ENCODE measurements around the gene DUSP5. TPM values are rescaled to one million over a fixed set of nuclear protein-coding genes. Genes with fewer than 3 reads are reported as not detected.

DUSP5 gene
- total RNA-seq, 1 experiment from 2014 or later, result 137 TPM

DNA sequence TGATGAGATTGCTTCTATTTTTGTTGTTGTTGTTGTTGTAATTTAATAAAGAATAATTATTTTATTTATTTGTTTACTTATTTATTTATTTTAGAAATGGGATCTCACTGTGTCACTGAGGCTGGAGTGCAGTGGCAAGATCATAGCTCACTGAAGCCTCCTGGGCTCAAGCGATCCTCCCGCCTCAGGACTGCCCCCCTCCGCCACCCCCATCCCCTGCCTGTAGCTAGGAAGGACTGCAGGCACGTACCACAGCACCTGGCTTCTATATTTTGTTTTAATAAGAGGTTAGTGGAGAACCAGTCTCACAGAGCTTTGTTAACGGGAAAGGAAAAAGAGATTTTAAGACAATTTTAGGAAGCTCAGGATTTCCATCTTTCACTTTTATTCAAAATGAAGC lies 50.3 kb downstream of the DUSP5 start:
- no peak overlapping the region for H3K9ac ChIP-seq (ENCODE audit: low read length)
- H3K79me2 ChIP-seq (ENCODE audit: insufficient read depth, low read length), result no peaks in the 10 kb centered on the region
- peaks cover 0 to 7% of the 10 kb centered on the region in 2 experiments; a peak in 2 of 4 replicates for H3K4me1 ChIP-seq (ENCODE audit: control insufficient read depth in 1 of 2, insufficient read depth in 2 of 2, low read length in 2 of 2)
- H3K27me3 ChIP-seq (ENCODE audit: insufficient read depth, low read length), result no peaks in the 10 kb centered on the region
- intact Hi-C loops (cut with micrococcal nuclease), result no loop called here
- DNase-seq (ENCODE audit: low read depth, low spot score) (no peak), ATAC-seq (no peak)
- H4K20me1 ChIP-seq (ENCODE audit: insufficient read depth), result no peaks in the 10 kb centered on the region
- H2AFZ ChIP-seq (ENCODE audit: low read depth, low read length, poor library complexity, severe bottlenecking), result no peak overlapping the region
- no peak overlapping the region for H3K27ac ChIP-seq (ENCODE audit: low read depth, low read length)
- ChIA-PET RAD21 (ENCODE audit: low non-redundant PET in 1 of 2, low total read pairs in 2 of 2, uncharacterized antibody in 2 of 2, unreplicated experiment in 2 of 2) (no interaction called here), CTCF (interaction anchor here (0.9 to 2.8 kb wide), 2 partner anchors 214 to 242 kb away, joined by 3 to 19 read pairs; partner anchors contain the start of gene SMNDC1), POLR2A (no interaction called here)
- no TSS peak for BruUV-seq (replicated peaks)
- H3K9me2 ChIP-seq (ENCODE audit: insufficient read depth), result no peaks in the 10 kb centered on the region
- TF ChIP-seq, protein P1, sequence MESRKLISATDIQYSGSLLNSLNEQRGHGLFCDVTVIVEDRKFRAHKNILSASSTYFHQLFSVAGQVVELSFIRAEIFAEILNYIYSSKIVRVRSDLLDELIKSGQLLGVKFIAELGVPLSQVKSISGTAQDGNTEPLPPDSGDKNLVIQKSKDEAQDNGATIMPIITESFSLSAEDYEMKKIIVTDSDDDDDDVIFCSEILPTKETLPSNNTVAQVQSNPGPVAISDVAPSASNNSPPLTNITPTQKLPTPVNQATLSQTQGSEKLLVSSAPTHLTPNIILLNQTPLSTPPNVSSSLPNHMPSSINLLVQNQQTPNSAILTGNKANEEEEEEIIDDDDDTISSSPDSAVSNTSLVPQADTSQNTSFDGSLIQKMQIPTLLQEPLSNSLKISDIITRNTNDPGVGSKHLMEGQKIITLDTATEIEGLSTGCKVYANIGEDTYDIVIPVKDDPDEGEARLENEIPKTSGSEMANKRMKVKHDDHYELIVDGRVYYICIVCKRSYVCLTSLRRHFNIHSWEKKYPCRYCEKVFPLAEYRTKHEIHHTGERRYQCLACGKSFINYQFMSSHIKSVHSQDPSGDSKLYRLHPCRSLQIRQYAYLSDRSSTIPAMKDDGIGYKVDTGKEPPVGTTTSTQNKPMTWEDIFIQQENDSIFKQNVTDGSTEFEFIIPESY (IDR thresholded peaks at IDR 0.05; ENCODE audit: extremely low read depth, insufficient replicate concordance, low read length), result no peak
- TF ChIP-seq JUND (IDR thresholded peaks at IDR 0.05) (no peak), SP1 (IDR thresholded peaks at IDR 0.05; ENCODE audit: low read depth) (no peak), SRF (IDR thresholded peaks at IDR 0.05; ENCODE audit: low read depth) (no peak), EGR1 (IDR thresholded peaks at IDR 0.05; ENCODE audit: low read depth) (no peak), FOSL1 (IDR thresholded peaks at IDR 0.05; ENCODE audit: low read depth) (no peak)
- TF ChIP-seq, protein P2, sequence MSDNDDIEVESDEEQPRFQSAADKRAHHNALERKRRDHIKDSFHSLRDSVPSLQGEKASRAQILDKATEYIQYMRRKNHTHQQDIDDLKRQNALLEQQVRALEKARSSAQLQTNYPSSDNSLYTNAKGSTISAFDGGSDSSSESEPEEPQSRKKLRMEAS (IDR thresholded peaks at IDR 0.05), result no peak
- TF ChIP-seq, protein P3, sequence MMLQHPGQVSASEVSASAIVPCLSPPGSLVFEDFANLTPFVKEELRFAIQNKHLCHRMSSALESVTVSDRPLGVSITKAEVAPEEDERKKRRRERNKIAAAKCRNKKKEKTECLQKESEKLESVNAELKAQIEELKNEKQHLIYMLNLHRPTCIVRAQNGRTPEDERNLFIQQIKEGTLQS (IDR thresholded peaks at IDR 0.05), result no peak
- H3K36me3 ChIP-seq (ENCODE audit: control insufficient read depth in 1 of 2, insufficient read depth in 2 of 2, low read length in 2 of 2), result no peaks in the 10 kb centered on the region
- no peak overlapping the region for H3K4me3 ChIP-seq (replicated peaks in 1 of 2; ENCODE audit: low read depth in 1 of 2, low read length in 2 of 2)
- H3K9me3 ChIP-seq (ENCODE audit: control insufficient read depth in 1 of 2, insufficient read depth in 1 of 2, low read depth in 1 of 2, low read length in 2 of 2), result no peaks in the 10 kb centered on the region
- H3K4me2 ChIP-seq (ENCODE audit: low read length), result no peak overlapping the region

DNA sequence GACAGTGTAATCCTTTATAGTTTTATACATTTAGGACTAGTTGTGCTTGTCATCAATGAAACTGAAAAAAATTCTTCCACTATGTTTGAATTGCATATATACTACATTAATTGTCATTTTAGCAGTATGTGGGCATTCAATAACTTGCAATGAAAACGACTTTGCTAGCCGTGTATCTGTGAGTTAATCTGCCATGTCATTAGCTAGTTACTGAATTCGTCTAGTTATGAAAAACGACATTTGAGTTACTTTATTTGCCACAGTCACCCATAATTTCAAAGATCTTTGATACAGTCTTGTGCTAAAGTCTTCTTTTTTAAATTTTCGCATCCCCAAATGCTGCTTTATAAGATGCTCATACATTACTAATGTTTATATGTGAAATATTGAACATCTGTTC lies 51.5 kb downstream of the DUSP5 start:
- intact Hi-C loops (cut with micrococcal nuclease), result no loop called here
- ChIA-PET POLR2A (no interaction called here), CTCF (interaction anchor here (0.7 to 1.6 kb wide), 3 partner anchors 195 to 244 kb away, joined by 3 to 4 read pairs (median 3); partner anchors contain the start of gene SMNDC1), RAD21 (ENCODE audit: low non-redundant PET in 1 of 2, low total read pairs in 2 of 2, uncharacterized antibody in 2 of 2, unreplicated experiment in 2 of 2) (no interaction called here)
- Histone ChIP-seq H3K4me3 (replicated peaks in 1 of 2; ENCODE audit: low read depth in 1 of 2, low read length in 2 of 2) (no peak overlapping the region), H3K9me3 (ENCODE audit: control insufficient read depth in 1 of 2, insufficient read depth in 1 of 2, low read depth in 1 of 2, low read length in 2 of 2) (no peaks in the 10 kb centered on the region), H3K9ac (ENCODE audit: low read length) (no peak overlapping the region), H4K20me1 (ENCODE audit: insufficient read depth) (no peaks in the 10 kb centered on the region), H3K36me3 (ENCODE audit: control insufficient read depth in 1 of 2, insufficient read depth in 2 of 2, low read length in 2 of 2) (no peaks in the 10 kb centered on the region), H3K9me2 (ENCODE audit: insufficient read depth) (no peaks in the 10 kb centered on the region), H3K79me2 (ENCODE audit: insufficient read depth, low read length) (no peaks in the 10 kb centered on the region), H2AFZ (ENCODE audit: low read depth, low read length, poor library complexity, severe bottlenecking) (no peak overlapping the region), H3K4me2 (ENCODE audit: low read length) (no peak overlapping the region), H3K4me1 (ENCODE audit: control insufficient read depth in 1 of 2, insufficient read depth in 2 of 2, low read length in 2 of 2) (peaks cover 0 to 7% of the 10 kb centered on the region in 2 experiments; a peak in 2 of 4 replicates), H3K27me3 (ENCODE audit: insufficient read depth, low read length) (no peaks in the 10 kb centered on the region), H3K27ac (ENCODE audit: low read depth, low read length) (no peak overlapping the region)
- BruUV-seq (replicated peaks), result no TSS peak
- ATAC-seq, result no peak
- DNase-seq (ENCODE audit: low read depth, low spot score), result no peak
- no peak for TF ChIP-seq EZH2phosphoT487 (IDR thresholded peaks at IDR 0.05; ENCODE audit: borderline replicate concordance)
- TF ChIP-seq SRF (IDR thresholded peaks at IDR 0.05; ENCODE audit: low read depth), result no peak
- TF ChIP-seq SP1 (IDR thresholded peaks at IDR 0.05; ENCODE audit: low read depth), result no peak
- TF ChIP-seq, protein P2 (IDR thresholded peaks at IDR 0.05), result no peak
- no peak for TF ChIP-seq ZNF274 (IDR thresholded peaks at IDR 0.05; ENCODE audit: low read depth, low read length)
- no peak for TF ChIP-seq POLR2AphosphoS5 (IDR thresholded peaks at IDR 0.05; ENCODE audit: low read depth, low read length)
- TF ChIP-seq, protein P4, sequence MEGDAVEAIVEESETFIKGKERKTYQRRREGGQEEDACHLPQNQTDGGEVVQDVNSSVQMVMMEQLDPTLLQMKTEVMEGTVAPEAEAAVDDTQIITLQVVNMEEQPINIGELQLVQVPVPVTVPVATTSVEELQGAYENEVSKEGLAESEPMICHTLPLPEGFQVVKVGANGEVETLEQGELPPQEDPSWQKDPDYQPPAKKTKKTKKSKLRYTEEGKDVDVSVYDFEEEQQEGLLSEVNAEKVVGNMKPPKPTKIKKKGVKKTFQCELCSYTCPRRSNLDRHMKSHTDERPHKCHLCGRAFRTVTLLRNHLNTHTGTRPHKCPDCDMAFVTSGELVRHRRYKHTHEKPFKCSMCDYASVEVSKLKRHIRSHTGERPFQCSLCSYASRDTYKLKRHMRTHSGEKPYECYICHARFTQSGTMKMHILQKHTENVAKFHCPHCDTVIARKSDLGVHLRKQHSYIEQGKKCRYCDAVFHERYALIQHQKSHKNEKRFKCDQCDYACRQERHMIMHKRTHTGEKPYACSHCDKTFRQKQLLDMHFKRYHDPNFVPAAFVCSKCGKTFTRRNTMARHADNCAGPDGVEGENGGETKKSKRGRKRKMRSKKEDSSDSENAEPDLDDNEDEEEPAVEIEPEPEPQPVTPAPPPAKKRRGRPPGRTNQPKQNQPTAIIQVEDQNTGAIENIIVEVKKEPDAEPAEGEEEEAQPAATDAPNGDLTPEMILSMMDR (IDR thresholded peaks at IDR 0.05 in 2 of 3, conservative IDR thresholded peaks at IDR 0.05 in 1 of 3; ENCODE audit: borderline replicate concordance in 1 of 3, insufficient read depth in 1 of 3, low read depth in 2 of 3, low read length in 2 of 3), result no peak
- TF ChIP-seq, protein P1 (IDR thresholded peaks at IDR 0.05; ENCODE audit: extremely low read depth, insufficient replicate concordance, low read length), result no peak

Measured in HCT116 (cell line).